HEK293 (cell line): ENCODE measurements around the gene ZNF783.

Experiments used
- GLI2 ChIP-seq: fragments of 450-650 bp; formaldehyde crosslinking; IDR thresholded peaks from 2 replicates; pipeline ENCODE4; 2017; ENCODE audit warnings: missing biosample characterization, missing genetic modification characterization, low read depth, borderline replicate concordance
- HOXA7 ChIP-seq: sonication (generic); formaldehyde crosslinking; IDR thresholded peaks from 2 replicates; pipeline ENCODE4 v1.8.1; 2022; ENCODE audit warnings: missing genetic modification reagents, borderline replicate concordance
- KLF16 ChIP-seq: fragments of 450-650 bp; formaldehyde crosslinking; IDR thresholded peaks from 2 replicates; pipeline ENCODE4 v1.5.1; 2017; ENCODE audit warnings: missing biosample characterization, missing genetic modification characterization
- KLF7 ChIP-seq: fragments of 450-650 bp; formaldehyde crosslinking; IDR thresholded peaks from 2 replicates; pipeline ENCODE4 v1.5.1; 2016; ENCODE audit warnings: missing biosample characterization, missing genetic modification characterization, borderline replicate concordance
- SALL2 ChIP-seq: fragments of 450-650 bp; formaldehyde crosslinking; IDR thresholded peaks from 2 replicates; pipeline ENCODE4 v1.5.0; 2017; ENCODE audit warnings: missing biosample characterization, mild to moderate bottlenecking, missing genetic modification characterization, borderline replicate concordance
- SP3 ChIP-seq: fragments of 450-650 bp; formaldehyde crosslinking; IDR thresholded peaks from 2 replicates; pipeline ENCODE4 v1.5.1; 2016; ENCODE audit warnings: missing biosample characterization, missing genetic modification characterization
- ZBTB1 ChIP-seq: fragments of 450-650 bp; formaldehyde crosslinking; IDR thresholded peaks from 2 replicates; pipeline ENCODE4 v1.5.1; 2016; ENCODE audit warnings: missing biosample characterization, missing genetic modification characterization
- ZBTB17 ChIP-seq: fragments of 450-650 bp; formaldehyde crosslinking; IDR thresholded peaks from 2 replicates; pipeline ENCODE4 v1.5.1; 2016; ENCODE audit warnings: missing biosample characterization, missing genetic modification characterization
- ZNF16 ChIP-seq: fragments of 450-650 bp; formaldehyde crosslinking; IDR thresholded peaks from 2 replicates; pipeline ENCODE4 v1.5.1; 2016; ENCODE audit warnings: low read depth, missing biosample characterization, missing genetic modification characterization
- ZNF19 ChIP-seq: fragments of 450-650 bp; formaldehyde crosslinking; IDR thresholded peaks from 2 replicates; pipeline ENCODE4; 2016; ENCODE audit warnings: missing biosample characterization, missing genetic modification characterization, low read depth
- ZNF223 ChIP-seq: fragments of 450-650 bp; formaldehyde crosslinking; IDR thresholded peaks from 2 replicates; pipeline ENCODE4 v1.5.1; 2016; ENCODE audit warnings: missing biosample characterization, missing genetic modification characterization
- ZNF366 ChIP-seq: fragments of 450-650 bp; formaldehyde crosslinking; conservative IDR thresholded peaks from 2 replicates; pipeline ENCODE4 v1.5.1; 2016; ENCODE audit warnings: missing biosample characterization, missing genetic modification characterization
- ZNF48 ChIP-seq: fragments of 450-650 bp; formaldehyde crosslinking; IDR thresholded peaks from 2 replicates; pipeline ENCODE4 v1.5.1; 2016; ENCODE audit warnings: missing biosample characterization, missing genetic modification characterization
- ZNF621 ChIP-seq: fragments of 450-650 bp; formaldehyde crosslinking; IDR thresholded peaks from 2 replicates; pipeline ENCODE4 v1.5.1; 2017; ENCODE audit warnings: missing biosample characterization, missing genetic modification characterization
- ZNF623 ChIP-seq: fragments of 450-650 bp; formaldehyde crosslinking; IDR thresholded peaks from 2 replicates; pipeline ENCODE4 v1.5.1; 2016; ENCODE audit warnings: missing biosample characterization, missing genetic modification characterization
- ZNF670 ChIP-seq: fragments of 450-650 bp; formaldehyde crosslinking; IDR thresholded peaks from 2 replicates; pipeline ENCODE4 v1.5.1; 2016; ENCODE audit warnings: missing biosample characterization, missing genetic modification characterization, low read depth
- ZNF768 ChIP-seq: fragments of 450-650 bp; formaldehyde crosslinking; IDR thresholded peaks from 2 replicates; pipeline ENCODE4 v1.5.1; 2018; ENCODE audit warnings: missing biosample characterization, mild to moderate bottlenecking, missing genetic modification characterization
- ZNF776 ChIP-seq: fragments of 450-650 bp; formaldehyde crosslinking; IDR thresholded peaks from 2 replicates; pipeline ENCODE4 v1.5.0; 2017; ENCODE audit warnings: missing biosample characterization, missing genetic modification characterization, borderline replicate concordance
- ZSCAN30 ChIP-seq: fragments of 450-650 bp; IDR thresholded peaks from 2 replicates; pipeline ENCODE4 v1.5.1; 2018; ENCODE audit warnings: missing biosample characterization, mild to moderate bottlenecking, missing genetic modification characterization, moderate library complexity
- TF ChIP-seq, protein P1 (sequence below): fragments of 450-650 bp; formaldehyde crosslinking; IDR thresholded peaks from 2 replicates; pipeline ENCODE4 v1.5.1; 2016; ENCODE audit warnings: missing biosample characterization, missing genetic modification characterization
- TF ChIP-seq, protein P2 (sequence below): fragments of 450-650 bp; formaldehyde crosslinking; IDR thresholded peaks from 2 replicates; pipeline ENCODE4; 2016; ENCODE audit warnings: missing biosample characterization, missing genetic modification characterization
- TF ChIP-seq, protein P3 (sequence below): fragments of 450-650 bp; formaldehyde crosslinking; IDR thresholded peaks from 2 replicates; pipeline ENCODE4 v1.5.1; 2016; ENCODE audit warnings: missing biosample characterization, missing genetic modification characterization, borderline replicate concordance
- TF ChIP-seq, protein P4 (sequence below): IDR thresholded peaks from 2 replicates; pipeline ENCODE4 v1.6.1; 2011; ENCODE audit warnings: mild to moderate bottlenecking, low read depth, low read length, borderline replicate concordance
- TF ChIP-seq, protein P5 (sequence below): fragments of 450-650 bp; formaldehyde crosslinking; IDR thresholded peaks from 2 replicates; pipeline ENCODE4 v1.5.1; 2016; ENCODE audit warnings: missing biosample characterization, missing genetic modification characterization
- TF ChIP-seq, protein P6 (sequence below): fragments of 450-650 bp; formaldehyde crosslinking; conservative IDR thresholded peaks from 2 replicates; pipeline ENCODE4 v1.5.1; 2016; ENCODE audit warnings: low read depth, missing biosample characterization, missing genetic modification characterization
- TF ChIP-seq, protein P7 (sequence below): fragments of 450-650 bp; formaldehyde crosslinking; IDR thresholded peaks from 2 replicates; pipeline ENCODE4 v1.5.1; 2017; ENCODE audit warnings: missing biosample characterization, mild to moderate bottlenecking, missing genetic modification characterization, moderate library complexity

Gene ZNF783

DNA sequence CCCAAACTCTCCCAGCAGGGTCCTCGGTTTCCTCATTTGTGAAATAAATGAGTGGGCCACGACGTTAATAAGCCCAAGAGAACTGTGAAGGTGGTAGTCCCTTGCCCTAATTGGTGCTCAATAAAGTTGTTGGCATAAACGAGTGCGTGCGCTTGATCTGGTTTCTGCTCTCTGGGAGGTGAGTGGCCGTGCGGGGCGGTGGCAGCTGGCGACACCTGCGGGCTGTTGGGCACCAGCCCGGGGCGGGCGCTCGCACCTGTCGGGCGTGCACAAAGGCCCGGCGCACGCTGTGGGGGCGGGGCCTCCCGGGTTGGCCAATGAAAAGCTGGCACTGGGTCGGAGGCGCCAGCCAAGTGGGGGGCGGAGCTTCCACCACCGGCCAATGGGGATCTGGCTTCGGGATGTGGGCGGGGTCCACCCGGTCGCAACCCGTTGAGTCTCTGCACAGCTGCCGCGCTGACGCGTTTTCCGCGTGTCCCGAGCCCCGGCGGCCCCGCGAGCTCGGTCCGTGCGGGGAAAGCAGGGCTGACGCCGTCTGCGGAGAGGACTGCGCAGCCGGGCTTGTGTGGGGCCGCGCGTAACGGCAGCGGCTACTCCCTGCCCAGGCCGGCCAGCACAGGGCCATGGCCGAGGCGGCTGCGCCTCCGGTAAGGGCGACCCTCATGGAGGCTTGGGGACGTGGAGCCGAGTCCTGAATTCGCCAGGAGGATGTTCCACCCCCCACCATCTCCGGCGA lies 23.0 kb downstream of the ZNF783 start (continued):
- TF ChIP-seq, protein P1, sequence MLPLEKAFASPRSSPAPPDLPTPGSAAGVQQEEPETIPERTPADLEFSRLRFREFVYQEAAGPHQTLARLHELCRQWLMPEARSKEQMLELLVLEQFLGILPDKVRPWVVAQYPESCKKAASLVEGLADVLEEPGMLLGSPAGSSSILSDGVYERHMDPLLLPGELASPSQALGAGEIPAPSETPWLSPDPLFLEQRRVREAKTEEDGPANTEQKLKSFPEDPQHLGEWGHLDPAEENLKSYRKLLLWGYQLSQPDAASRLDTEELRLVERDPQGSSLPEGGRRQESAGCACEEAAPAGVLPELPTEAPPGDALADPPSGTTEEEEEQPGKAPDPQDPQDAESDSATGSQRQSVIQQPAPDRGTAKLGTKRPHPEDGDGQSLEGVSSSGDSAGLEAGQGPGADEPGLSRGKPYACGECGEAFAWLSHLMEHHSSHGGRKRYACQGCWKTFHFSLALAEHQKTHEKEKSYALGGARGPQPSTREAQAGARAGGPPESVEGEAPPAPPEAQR (tag by site-specific recombination) = no peak
- TF ChIP-seq KLF16 (tag by site-specific recombination) = no peak; the same call in 1 of the 2 replicates
- TF ChIP-seq ZNF19 (tag by site-specific recombination) = no peak
- TF ChIP-seq ZNF621 (tag by site-specific recombination) = no peak
- TF ChIP-seq, protein P2, sequence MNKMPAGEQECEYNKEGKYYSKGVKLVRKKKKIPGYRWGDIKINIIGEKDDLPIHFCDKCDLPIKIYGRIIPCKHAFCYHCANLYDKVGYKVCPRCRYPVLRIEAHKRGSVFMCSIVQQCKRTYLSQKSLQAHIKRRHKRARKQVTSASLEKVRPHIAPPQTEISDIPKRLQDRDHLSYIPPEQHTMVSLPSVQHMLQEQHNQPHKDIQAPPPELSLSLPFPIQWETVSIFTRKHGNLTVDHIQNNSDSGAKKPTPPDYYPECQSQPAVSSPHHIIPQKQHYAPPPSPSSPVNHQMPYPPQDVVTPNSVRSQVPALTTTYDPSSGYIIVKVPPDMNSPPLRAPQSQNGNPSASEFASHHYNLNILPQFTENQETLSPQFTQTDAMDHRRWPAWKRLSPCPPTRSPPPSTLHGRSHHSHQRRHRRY (tag by site-specific recombination) = no peak
- no peak for TF ChIP-seq ZNF768
- peak; percentile 91 for TF ChIP-seq SP3 (tag by site-specific recombination)
- no peak for TF ChIP-seq ZNF623 (tag by site-specific recombination)
- no peak for TF ChIP-seq ZNF48 (tag by site-specific recombination)
- TF ChIP-seq, protein P3, sequence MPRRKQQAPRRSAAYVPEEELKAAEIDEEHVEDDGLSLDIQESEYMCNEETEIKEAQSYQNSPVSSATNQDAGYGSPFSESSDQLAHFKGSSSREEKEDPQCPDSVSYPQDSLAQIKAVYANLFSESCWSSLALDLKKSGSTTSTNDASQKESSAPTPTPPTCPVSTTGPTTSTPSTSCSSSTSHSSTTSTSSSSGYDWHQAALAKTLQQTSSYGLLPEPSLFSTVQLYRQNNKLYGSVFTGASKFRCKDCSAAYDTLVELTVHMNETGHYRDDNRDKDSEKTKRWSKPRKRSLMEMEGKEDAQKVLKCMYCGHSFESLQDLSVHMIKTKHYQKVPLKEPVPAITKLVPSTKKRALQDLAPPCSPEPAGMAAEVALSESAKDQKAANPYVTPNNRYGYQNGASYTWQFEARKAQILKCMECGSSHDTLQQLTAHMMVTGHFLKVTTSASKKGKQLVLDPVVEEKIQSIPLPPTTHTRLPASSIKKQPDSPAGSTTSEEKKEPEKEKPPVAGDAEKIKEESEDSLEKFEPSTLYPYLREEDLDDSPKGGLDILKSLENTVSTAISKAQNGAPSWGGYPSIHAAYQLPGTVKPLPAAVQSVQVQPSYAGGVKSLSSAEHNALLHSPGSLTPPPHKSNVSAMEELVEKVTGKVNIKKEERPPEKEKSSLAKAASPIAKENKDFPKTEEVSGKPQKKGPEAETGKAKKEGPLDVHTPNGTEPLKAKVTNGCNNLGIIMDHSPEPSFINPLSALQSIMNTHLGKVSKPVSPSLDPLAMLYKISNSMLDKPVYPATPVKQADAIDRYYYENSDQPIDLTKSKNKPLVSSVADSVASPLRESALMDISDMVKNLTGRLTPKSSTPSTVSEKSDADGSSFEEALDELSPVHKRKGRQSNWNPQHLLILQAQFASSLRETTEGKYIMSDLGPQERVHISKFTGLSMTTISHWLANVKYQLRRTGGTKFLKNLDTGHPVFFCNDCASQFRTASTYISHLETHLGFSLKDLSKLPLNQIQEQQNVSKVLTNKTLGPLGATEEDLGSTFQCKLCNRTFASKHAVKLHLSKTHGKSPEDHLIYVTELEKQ (tag by site-specific recombination) = no peak
- TF ChIP-seq SALL2 = no peak
- TF ChIP-seq ZNF16 (tag by site-specific recombination) = no peak
- TF ChIP-seq ZBTB17 = no peak
- TF ChIP-seq ZNF223 (tag by site-specific recombination) = no peak
- TF ChIP-seq ZSCAN30 = no peak
- TF ChIP-seq, protein P4, sequence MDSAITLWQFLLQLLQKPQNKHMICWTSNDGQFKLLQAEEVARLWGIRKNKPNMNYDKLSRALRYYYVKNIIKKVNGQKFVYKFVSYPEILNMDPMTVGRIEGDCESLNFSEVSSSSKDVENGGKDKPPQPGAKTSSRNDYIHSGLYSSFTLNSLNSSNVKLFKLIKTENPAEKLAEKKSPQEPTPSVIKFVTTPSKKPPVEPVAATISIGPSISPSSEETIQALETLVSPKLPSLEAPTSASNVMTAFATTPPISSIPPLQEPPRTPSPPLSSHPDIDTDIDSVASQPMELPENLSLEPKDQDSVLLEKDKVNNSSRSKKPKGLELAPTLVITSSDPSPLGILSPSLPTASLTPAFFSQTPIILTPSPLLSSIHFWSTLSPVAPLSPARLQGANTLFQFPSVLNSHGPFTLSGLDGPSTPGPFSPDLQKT = no peak
- TF ChIP-seq, protein P5, sequence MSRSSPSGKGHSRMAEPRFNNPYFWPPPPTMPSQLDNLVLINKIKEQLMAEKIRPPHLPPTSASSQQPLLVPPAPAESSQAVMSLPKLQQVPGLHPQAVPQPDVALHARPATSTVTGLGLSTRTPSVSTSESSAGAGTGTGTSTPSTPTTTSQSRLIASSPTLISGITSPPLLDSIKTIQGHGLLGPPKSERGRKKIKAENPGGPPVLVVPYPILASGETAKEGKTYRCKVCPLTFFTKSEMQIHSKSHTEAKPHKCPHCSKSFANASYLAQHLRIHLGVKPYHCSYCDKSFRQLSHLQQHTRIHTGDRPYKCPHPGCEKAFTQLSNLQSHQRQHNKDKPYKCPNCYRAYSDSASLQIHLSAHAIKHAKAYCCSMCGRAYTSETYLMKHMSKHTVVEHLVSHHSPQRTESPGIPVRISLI (tag by site-specific recombination) = no peak
- no peak for TF ChIP-seq ZNF366 (tag by site-specific recombination)
- TF ChIP-seq, protein P6, sequence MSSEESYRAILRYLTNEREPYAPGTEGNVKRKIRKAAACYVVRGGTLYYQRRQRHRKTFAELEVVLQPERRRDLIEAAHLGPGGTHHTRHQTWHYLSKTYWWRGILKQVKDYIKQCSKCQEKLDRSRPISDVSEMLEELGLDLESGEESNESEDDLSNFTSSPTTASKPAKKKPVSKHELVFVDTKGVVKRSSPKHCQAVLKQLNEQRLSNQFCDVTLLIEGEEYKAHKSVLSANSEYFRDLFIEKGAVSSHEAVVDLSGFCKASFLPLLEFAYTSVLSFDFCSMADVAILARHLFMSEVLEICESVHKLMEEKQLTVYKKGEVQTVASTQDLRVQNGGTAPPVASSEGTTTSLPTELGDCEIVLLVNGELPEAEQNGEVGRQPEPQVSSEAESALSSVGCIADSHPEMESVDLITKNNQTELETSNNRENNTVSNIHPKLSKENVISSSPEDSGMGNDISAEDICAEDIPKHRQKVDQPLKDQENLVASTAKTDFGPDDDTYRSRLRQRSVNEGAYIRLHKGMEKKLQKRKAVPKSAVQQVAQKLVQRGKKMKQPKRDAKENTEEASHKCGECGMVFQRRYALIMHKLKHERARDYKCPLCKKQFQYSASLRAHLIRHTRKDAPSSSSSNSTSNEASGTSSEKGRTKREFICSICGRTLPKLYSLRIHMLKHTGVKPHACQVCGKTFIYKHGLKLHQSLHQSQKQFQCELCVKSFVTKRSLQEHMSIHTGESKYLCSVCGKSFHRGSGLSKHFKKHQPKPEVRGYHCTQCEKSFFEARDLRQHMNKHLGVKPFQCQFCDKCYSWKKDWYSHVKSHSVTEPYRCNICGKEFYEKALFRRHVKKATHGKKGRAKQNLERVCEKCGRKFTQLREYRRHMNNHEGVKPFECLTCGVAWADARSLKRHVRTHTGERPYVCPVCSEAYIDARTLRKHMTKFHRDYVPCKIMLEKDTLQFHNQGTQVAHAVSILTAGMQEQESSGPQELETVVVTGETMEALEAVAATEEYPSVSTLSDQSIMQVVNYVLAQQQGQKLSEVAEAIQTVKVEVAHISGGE (tag by site-specific recombination) = no peak
- TF ChIP-seq, protein P7, sequence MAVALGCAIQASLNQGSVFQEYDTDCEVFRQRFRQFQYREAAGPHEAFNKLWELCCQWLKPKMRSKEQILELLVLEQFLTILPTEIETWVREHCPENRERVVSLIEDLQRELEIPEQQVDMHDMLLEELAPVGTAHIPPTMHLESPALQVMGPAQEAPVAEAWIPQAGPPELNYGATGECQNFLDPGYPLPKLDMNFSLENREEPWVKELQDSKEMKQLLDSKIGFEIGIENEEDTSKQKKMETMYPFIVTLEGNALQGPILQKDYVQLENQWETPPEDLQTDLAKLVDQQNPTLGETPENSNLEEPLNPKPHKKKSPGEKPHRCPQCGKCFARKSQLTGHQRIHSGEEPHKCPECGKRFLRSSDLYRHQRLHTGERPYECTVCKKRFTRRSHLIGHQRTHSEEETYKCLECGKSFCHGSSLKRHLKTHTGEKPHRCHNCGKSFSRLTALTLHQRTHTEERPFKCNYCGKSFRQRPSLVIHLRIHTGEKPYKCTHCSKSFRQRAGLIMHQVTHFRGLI (tag by site-specific recombination) = peak; percentile 97
- no peak for TF ChIP-seq HOXA7
- no peak for TF ChIP-seq ZNF776 (tag by site-specific recombination)
- no peak for TF ChIP-seq ZNF670 (tag by site-specific recombination)
- no peak for TF ChIP-seq GLI2 (tag by site-specific recombination)
- TF ChIP-seq ZBTB1 (tag by site-specific recombination) = no peak
- no peak for TF ChIP-seq KLF7
